Measurements from ENCODE around the gene PORCN.

Gene PORCN

GRCh38 chrX:48477960-48478755 lies 30.6 kb upstream of the PORCN start:
- no peak for DNase-seq

DNA sequence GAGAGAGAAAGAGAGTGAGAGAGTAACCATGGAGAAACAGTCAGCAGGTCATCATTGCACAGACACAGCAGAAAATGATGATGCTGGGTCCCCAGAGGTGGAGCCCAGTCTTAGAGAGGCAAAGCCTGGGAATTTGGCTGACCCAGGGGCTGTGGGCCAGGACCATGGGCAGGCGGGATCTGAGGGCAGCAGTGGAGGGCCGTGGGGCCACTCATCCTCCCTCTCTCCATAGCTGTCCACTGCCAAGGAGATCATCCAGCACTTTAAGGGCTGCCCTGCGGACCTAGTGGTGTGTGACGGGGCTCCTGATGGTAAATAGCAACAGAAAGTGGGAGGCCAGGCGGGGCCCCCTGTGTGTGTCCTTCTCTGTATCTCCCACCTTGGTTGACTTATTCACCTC lies 30.0 kb upstream of the PORCN start:
- no peak for DNase-seq

GRCh38 chrX:48480142-48480541 lies 28.6 kb upstream of the PORCN start:
- no peak for DNase-seq

- DNase-seq, result no peak
Observed at GRCh38 chrX:48480583-48480982, 28.2 kb upstream of the PORCN start.

GRCh38 chrX:48482526-48482925 lies 26.3 kb upstream of the PORCN start:
- DNase-seq, result no peak

DNA sequence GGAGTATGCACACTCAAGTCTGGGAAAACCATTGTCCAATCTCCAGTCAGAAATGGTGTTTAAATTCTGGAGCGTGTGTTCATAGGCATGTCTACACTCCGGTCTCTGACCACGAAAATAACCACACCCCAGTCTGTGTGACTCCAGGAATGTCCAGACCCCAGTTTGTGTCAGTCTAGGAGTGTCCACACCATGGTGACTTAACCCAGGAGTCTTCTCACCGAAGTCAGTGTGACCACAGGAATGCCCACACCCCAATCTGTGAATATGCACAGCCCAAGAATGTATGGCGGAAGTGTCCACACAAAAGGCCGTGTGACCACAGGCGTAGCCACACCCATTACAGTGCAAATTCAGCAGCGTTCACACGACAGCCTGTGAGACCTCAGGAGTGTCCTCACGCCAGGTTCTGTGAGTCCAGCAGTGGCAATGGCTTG lies 21.4 kb upstream of the PORCN start:
- DNase-seq, result no peak

- DNase-seq, result no peak
Observed at GRCh38 chrX:48488034-48488433, 20.8 kb upstream of the PORCN start.

DNA sequence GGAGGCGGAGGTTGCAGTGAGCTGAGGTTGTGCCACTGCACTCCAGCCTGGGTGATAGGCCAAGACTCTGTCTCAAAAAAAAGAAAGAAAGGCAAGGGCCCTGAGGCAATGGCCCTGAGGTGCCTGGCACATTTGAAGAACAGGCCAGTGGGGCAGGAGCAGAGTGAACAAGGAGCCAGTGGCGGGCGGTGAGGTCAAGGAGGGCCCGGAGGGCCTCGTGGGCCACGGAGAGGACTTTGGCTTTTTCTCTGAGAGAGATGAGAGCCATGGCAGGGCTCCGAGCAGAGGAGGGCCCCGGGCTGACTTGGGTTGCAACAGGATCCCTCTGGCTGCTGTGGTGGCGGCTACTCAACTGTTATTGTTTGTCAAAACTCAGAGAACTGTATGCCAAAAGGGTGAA lies 19.5 kb upstream of the PORCN start:
- no peak for DNase-seq

- no peak for DNase-seq
Observed at GRCh38 chrX:48489892-48490291, 18.9 kb upstream of the PORCN start.

DNA sequence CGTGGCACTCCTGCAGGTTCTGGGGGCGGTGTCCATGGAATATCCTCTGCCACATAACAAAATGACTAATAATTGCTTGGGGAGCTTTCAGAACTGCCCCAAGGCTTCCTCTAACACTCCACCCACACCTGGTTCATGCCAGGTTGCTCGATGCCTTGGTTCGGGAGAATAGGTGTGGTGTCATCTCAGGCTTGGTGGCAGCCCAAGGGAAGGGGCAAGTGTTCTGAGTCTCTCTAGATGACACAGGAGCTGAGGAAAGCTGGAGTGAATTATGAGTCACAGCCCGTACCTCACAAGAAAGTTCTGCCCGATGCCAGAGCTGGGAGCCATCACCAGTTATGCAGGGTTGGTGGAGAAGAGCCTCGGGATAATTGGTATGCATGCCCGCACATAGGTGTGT lies 18.1 kb upstream of the PORCN start:
- DNase-seq, result no peak

DNA sequence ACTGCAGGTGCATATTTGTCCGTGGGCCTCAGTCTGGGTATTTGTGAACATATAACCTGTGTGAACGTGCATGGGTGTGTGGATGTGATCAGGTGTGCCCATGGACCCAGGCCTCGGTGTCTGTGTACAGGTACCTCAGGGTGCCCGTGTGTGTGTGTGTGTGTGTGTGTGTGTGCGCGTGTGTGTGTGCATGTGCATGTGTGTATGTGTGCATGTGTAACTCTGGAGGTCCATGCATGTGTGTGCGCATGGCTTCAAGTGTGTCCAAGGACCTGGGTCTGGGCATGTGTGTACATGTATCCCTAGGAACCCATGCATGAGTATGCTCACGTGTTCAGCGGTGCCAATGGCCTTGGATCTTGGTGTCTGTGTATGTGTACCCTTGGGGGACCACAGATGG lies 17.0 kb upstream of the PORCN start:
- DNase-seq, result no peak

DNA sequence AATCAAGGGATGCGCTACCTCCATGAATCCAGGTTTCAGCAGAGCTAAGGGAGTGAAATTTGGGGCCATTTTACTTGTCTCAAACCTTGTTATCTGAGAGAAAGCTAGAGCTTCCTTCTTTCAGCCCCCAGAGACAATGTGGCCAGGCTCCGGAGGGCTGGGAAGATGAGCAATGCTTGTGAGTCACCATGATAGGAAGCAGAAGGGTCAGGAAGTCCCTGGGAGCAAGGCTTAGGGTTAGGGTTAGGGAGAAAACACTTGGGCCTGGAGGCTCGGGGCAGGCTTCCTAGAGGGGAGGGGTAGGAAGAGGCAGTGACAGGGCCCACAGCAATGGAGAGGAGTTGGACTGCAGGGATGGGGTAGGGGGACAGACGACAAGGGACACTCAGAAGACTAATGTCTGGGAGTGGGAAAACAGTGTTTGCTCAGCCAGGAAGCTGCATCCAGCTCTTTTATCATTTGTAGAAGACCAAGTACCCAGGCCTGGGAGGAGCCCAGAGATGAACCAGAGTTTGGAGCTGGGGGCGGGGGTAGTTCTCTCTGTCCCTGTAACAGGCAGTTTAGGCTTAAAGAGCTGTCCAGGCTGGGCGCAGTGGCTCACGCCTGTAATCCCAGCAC lies 16.4 kb upstream of the PORCN start:
- no peak for DNase-seq

DNA sequence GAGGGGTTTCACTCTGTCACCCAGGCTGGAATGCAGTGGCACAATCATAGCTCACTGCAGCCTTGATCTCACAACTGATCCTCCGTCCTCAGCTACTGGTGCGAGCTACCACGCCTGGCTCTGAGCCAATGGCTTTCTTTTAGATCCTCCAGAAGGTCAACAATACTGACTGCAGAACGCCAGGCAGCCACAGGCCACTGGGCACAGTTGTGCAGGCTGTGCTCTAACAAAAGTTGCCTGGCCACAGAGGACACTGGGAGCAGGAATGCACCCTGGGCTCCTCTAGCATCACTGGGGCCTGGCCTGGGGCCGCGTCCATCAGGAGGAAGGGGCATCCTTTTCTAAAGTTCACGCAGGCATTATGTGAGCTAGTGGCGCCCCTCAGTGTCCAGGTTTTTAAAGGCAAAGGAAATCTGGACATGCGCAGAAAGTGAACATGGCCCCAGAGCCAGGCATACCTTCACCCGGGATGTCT lies 14.9 kb upstream of the PORCN start:
- DNase-seq, result no peak

- no peak for DNase-seq
Observed at GRCh38 chrX:48496660-48497059, 12.1 kb upstream of the PORCN start.

DNA sequence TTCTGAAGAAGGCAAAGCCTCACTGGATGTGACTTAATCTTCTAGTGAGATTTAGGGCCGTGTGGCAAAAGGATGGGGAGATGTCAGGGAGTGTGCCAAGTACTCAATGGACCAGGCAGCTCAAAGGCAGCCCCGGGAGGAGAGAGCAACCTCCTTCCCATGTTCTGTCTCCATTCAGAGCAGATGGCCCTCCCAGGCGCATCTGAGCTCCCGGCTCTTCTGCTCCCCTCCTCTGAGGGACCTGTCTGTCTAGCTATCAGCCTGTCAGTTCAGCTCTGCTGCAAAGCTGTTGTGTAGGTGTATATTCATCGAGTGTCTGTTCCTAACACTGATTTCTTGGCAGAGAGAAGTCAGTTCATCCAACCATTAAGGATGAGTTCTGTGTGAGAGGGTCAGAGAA lies 10.9 kb upstream of the PORCN start:
- no peak for DNase-seq

GRCh38 chrX:48498374-48498809 lies 10.4 kb upstream of the PORCN start:
- no peak for DNase-seq

DNA sequence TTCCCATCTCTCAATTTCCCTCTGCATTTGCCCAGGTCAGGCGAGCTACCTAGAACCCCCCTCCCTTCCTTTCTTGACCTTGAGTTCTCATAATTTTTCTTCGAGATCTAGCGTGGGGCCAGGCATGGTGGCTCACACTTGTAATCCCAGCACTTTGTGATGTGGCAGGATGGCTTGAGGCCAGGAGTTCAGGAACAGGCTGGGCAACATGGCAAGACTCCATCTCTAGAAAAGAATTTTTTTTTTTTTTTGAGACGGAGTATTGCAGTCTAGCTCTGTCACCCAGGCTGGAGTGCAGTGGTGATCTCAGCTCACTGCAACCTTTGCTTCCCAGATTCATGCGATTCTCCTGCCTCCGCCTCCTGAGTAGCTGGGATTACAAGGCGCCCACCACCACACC lies 4.5 kb upstream of the PORCN start:
- DNase-seq, result no peak

- DNase-seq, result no peak
Observed at GRCh38 chrX:48505481-48505880, 3.3 kb upstream of the PORCN start.

DNA sequence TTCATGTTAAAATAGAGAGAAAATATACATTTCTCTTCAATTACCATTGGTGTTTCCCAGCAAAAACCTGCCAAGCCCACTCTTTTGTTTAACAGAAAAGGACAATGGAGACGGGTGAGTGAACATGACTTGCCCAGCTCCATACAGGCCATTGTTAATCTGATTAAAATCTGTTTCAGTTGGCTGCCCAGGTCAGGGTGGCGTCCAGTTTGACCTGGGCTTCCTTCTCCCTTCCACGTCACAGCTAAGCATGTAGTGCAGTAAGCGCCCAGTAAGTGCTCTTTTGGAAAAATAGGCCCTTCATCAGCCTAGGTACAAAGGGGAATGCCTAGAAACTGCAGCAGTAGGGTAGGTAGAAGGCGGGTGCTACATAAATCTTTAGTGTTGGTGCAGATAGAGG lies 1.5 kb upstream of the PORCN start:
- DNase-seq, result no peak

- no peak for DNase-seq
Observed at GRCh38 chrX:48509245-48509590, 426 bp downstream of the PORCN start.

- no peak for DNase-seq
Observed at GRCh38 chrX:48509619-48510018, 827 bp downstream of the PORCN start.

DNA sequence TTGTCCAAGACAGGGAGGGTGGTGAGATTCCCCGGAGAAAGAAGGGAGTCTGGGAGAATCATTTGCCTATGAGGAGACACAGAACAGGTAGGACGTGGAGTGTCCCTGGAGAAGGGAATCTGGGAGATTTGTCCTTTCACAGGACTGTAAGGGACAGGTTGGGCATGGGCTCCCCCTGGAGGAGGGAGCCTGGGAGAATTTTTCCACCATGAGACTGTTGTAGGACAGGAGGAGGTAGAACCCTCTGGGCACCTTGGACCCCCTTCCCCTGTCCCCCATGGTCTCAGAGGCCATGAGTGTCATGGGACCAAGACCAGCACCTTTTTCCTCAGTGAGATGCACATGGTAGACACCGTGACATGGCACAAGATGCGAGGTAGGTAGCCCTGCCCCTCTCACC lies 2.8 kb downstream of the PORCN start:
- DNase-seq, result no peak

DNA sequence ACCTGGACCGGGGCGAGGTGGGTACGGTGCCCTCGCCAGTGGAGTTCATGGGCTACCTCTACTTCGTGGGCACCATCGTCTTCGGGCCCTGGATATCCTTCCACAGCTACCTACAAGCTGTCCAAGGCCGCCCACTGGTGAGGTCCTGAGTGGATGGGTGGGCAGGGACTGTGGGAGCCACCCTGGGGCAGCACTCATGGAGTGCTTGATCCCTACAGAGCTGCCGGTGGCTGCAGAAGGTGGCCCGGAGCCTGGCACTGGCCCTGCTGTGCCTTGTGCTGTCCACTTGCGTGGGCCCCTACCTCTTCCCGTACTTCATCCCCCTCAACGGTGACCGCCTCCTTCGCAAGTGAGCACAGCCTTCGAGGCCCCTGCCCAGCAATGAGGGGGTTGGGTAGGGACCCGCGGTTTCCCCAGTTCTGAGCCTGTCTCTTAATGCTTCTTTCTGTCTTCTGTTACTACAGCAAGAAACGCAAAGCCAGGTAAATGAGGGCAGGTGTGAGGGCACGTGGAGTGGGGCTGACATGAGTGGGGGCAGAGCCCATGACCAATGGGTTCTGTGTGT lies 3.7 kb downstream of the PORCN start:
- DNase-seq, result no peak

DNA sequence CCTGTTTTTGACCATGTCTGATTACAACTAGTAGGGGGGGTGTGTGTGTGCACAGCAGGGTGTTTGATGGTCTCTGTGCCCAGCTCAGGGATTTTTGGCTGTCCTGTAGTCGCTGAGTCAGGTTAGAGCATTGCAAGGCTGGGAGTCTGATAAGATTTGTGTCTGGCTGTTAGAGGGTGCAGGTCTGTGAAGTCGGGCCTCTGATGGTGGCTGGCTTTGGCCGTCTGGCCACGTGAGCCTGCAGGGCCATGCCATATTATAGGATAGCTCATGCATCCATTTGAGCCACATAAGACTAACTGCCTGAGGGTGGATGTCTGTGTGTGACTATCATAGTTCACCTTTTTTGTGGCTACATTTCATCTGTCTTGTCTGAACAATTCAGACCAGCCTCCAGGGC lies 4.9 kb downstream of the PORCN start:
- no peak for DNase-seq
